T-helper 2 cell treated with Interferon-gamma antibody and Interleukin-4, amounts not matched to agents 5 μg/mL and 100 μg/mL, for 36 hours (primary cell): ENCODE data around the gene KAZN.

Experiments
- DNase-seq: peaks from one replicate; pipeline ENCODE4 v3.0.0; 2021; ENCODE audit warnings: low spot score
- H3K27ac Mint-ChIP-seq: one replicate; pipeline ENCODE4 v1.8.0; 2021; ENCODE audit warnings: mild to moderate bottlenecking, mixed read lengths
- H3K27me3 Mint-ChIP-seq: one replicate; pipeline ENCODE4 v1.8.0; 2021; ENCODE audit warnings: low read depth, mixed read lengths
- H3K36me3 Mint-ChIP-seq: one replicate; pipeline ENCODE4 v1.8.0; 2021; ENCODE audit warnings: low read depth, mixed read lengths
- H3K4me1 Mint-ChIP-seq: one replicate; pipeline ENCODE4 v1.8.0; 2021; ENCODE audit warnings: low read depth, mixed read lengths
- H3K4me3 Mint-ChIP-seq: one replicate; pipeline ENCODE4 v1.8.0; 2022; ENCODE audit warnings: mild to moderate bottlenecking, moderate library complexity, mixed read lengths
- H3K9me3 Mint-ChIP-seq: one replicate; pipeline ENCODE4 v1.8.0; 2021; ENCODE audit warnings: mixed read lengths

The KAZN gene

GRCh38 chr1:14612256-14612655 is 13.8 kb downstream of the KAZN start:
- Mint-ChIP-seq H3K9me3 (no peaks in the 10 kb centered on the region), H3K4me3 (no peak overlapping the region), H3K27ac (no peak overlapping the region), H3K36me3 (no peaks in the 10 kb centered on the region), H3K27me3 (no peaks in the 10 kb centered on the region), H3K4me1 (no peaks in the 10 kb centered on the region)
- no peak for DNase-seq

GRCh38 chr1:14613926-14614325 is 15.4 kb downstream of the KAZN start:
- H3K9me3 Mint-ChIP-seq = no peaks in the 10 kb centered on the region
- H3K27ac Mint-ChIP-seq = no peak overlapping the region
- no peak overlapping the region for H3K4me3 Mint-ChIP-seq
- H3K27me3 Mint-ChIP-seq = no peaks in the 10 kb centered on the region
- H3K4me1 Mint-ChIP-seq = no peaks in the 10 kb centered on the region
- H3K36me3 Mint-ChIP-seq = no peaks in the 10 kb centered on the region
- DNase-seq = no peak

- H3K9me3 Mint-ChIP-seq = no peaks in the 10 kb centered on the region
- no peak for DNase-seq
- no peaks in the 10 kb centered on the region for H3K4me1 Mint-ChIP-seq
These were observed 15.9 kb downstream of the KAZN start for GRCh38 chr1:14614341-14614740.

GRCh38 chr1:14615549-14616218 is 17.2 kb downstream of the KAZN start:
- no peak for DNase-seq
- H3K4me1 Mint-ChIP-seq = no peaks in the 10 kb centered on the region
- no peak overlapping the region for H3K4me3 Mint-ChIP-seq
- no peaks in the 10 kb centered on the region for H3K9me3 Mint-ChIP-seq
- H3K27me3 Mint-ChIP-seq = no peaks in the 10 kb centered on the region
- H3K27ac Mint-ChIP-seq = no peak overlapping the region
- H3K36me3 Mint-ChIP-seq = no peaks in the 10 kb centered on the region

More at GRCh38 chr1:14614341-14614740, 15.9 kb downstream of the KAZN start:
- Mint-ChIP-seq H3K27me3 (no peaks in the 10 kb centered on the region), H3K27ac (no peak overlapping the region), H3K36me3 (no peaks in the 10 kb centered on the region), H3K4me3 (no peak overlapping the region)

GRCh38 chr1:14616632-14617396 is 18.3 kb downstream of the KAZN start:
- no peak for DNase-seq
- no peaks in the 10 kb centered on the region for H3K36me3 Mint-ChIP-seq
- H3K4me1 Mint-ChIP-seq = no peaks in the 10 kb centered on the region

GRCh38 chr1:14617791-14618190 is 19.3 kb downstream of the KAZN start:
- H3K4me3 Mint-ChIP-seq = no peak overlapping the region
- H3K36me3 Mint-ChIP-seq = no peaks in the 10 kb centered on the region
- DNase-seq = no peak
- H3K27ac Mint-ChIP-seq = no peak overlapping the region
- H3K9me3 Mint-ChIP-seq = no peaks in the 10 kb centered on the region
- H3K27me3 Mint-ChIP-seq = no peaks in the 10 kb centered on the region
- H3K4me1 Mint-ChIP-seq = no peaks in the 10 kb centered on the region

More at GRCh38 chr1:14616632-14617396, 18.3 kb downstream of the KAZN start:
- no peaks in the 10 kb centered on the region for H3K27me3 Mint-ChIP-seq
- no peaks in the 10 kb centered on the region for H3K9me3 Mint-ChIP-seq
- no peak overlapping the region for H3K27ac Mint-ChIP-seq
- no peak overlapping the region for H3K4me3 Mint-ChIP-seq

- no peak for DNase-seq
- Mint-ChIP-seq H3K36me3 (no peaks in the 10 kb centered on the region), H3K9me3 (no peaks in the 10 kb centered on the region), H3K27ac (no peak overlapping the region), H3K4me1 (no peaks in the 10 kb centered on the region), H3K27me3 (no peaks in the 10 kb centered on the region), H3K4me3 (no peak overlapping the region)
These were observed 22.5 kb downstream of the KAZN start for GRCh38 chr1:14620941-14621340.

- no peak for DNase-seq
- H3K36me3 Mint-ChIP-seq = no peaks in the 10 kb centered on the region
- H3K27ac Mint-ChIP-seq = no peak overlapping the region
- no peak overlapping the region for H3K4me3 Mint-ChIP-seq
- H3K27me3 Mint-ChIP-seq = no peaks in the 10 kb centered on the region
- H3K9me3 Mint-ChIP-seq = no peaks in the 10 kb centered on the region
- H3K4me1 Mint-ChIP-seq = no peaks in the 10 kb centered on the region
These were observed 24.6 kb downstream of the KAZN start for GRCh38 chr1:14623090-14623489.

- H3K36me3 Mint-ChIP-seq = no peaks in the 10 kb centered on the region
- H3K9me3 Mint-ChIP-seq = no peaks in the 10 kb centered on the region
- no peak overlapping the region for H3K4me3 Mint-ChIP-seq
- no peak overlapping the region for H3K27ac Mint-ChIP-seq
- no peaks in the 10 kb centered on the region for H3K4me1 Mint-ChIP-seq
- no peak for DNase-seq
- no peaks in the 10 kb centered on the region for H3K27me3 Mint-ChIP-seq
These were observed 26.5 kb downstream of the KAZN start for GRCh38 chr1:14624941-14625340.

- no peak overlapping the region for H3K4me3 Mint-ChIP-seq
- no peaks in the 10 kb centered on the region for H3K4me1 Mint-ChIP-seq
- H3K27ac Mint-ChIP-seq = no peak overlapping the region
- no peaks in the 10 kb centered on the region for H3K36me3 Mint-ChIP-seq
- DNase-seq = no peak
- H3K27me3 Mint-ChIP-seq = no peaks in the 10 kb centered on the region
- no peaks in the 10 kb centered on the region for H3K9me3 Mint-ChIP-seq
These were observed 27.1 kb downstream of the KAZN start for GRCh38 chr1:14625572-14625971.

GRCh38 chr1:14625996-14626395 is 27.5 kb downstream of the KAZN start:
- Mint-ChIP-seq H3K27me3 (no peaks in the 10 kb centered on the region), H3K36me3 (no peaks in the 10 kb centered on the region), H3K4me1 (no peaks in the 10 kb centered on the region), H3K9me3 (no peaks in the 10 kb centered on the region), H3K27ac (no peak overlapping the region), H3K4me3 (no peak overlapping the region)
- no peak for DNase-seq

- Mint-ChIP-seq H3K4me1 (no peaks in the 10 kb centered on the region), H3K27ac (no peak overlapping the region), H3K27me3 (no peaks in the 10 kb centered on the region), H3K9me3 (no peaks in the 10 kb centered on the region), H3K4me3 (no peak overlapping the region), H3K36me3 (no peaks in the 10 kb centered on the region)
- DNase-seq = no peak
These were observed 28.6 kb downstream of the KAZN start for GRCh38 chr1:14626869-14627607.

GRCh38 chr1:14627608-14628489 is 29.4 kb downstream of the KAZN start:
- Mint-ChIP-seq H3K36me3 (no peaks in the 10 kb centered on the region), H3K9me3 (no peaks in the 10 kb centered on the region), H3K4me3 (no peak overlapping the region), H3K27ac (no peak overlapping the region), H3K4me1 (no peaks in the 10 kb centered on the region), H3K27me3 (no peaks in the 10 kb centered on the region)
- DNase-seq = no peak
